ES-I3 (cell line): ENCODE results near the gene CHST14.
"Not testable (repeated sequence)": the region's sequence is repeated elsewhere in the genome, so short reads cannot be mapped to it uniquely, and the experiment has no call there.

Source experiments
- H3K36me3 ChIP-seq: 2 replicates; pipeline ENCODE4 v1.6.1; 2013; ENCODE audit warnings: mild to moderate bottlenecking, low read length, control low read depth, moderate library complexity; ENCODE audit not compliant: insufficient read depth
- H3K4me1 ChIP-seq: 2 replicates; pipeline ENCODE4 v1.6.1; 2013; ENCODE audit warnings: mild to moderate bottlenecking, control low read depth, low read length; ENCODE audit not compliant: insufficient read depth
- H3K9ac ChIP-seq: 2 replicates; pipeline ENCODE4 v1.6.1; 2013; ENCODE audit warnings: low read depth, mild to moderate bottlenecking, low read length, moderate library complexity
- H3K9me3 ChIP-seq: 2 replicates; pipeline ENCODE4 v1.6.1; 2013; ENCODE audit warnings: mild to moderate bottlenecking, low read length, moderate library complexity; ENCODE audit not compliant: control insufficient read depth, insufficient read depth

Gene CHST14

DNA sequence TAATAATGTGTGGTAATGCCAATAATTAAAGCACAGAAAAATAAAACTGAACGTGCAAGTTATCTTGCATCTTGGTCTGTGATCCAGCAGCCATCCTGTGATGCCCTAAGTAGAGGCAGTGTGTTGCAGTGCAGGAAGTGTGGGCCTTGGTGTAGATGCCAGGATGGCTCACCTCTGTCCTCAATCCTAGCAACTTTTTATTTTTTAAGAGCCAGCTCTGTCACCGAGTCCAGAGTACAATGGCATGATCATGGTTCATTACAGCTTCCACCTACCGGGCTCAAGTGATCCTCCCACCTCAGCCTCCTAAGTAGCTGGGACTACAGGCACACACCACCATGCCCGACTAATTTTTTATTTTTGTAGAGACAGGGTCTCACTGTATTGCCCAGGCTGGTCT is 22.4 kb upstream of the CHST14 start:
- Histone ChIP-seq H3K4me1 (peaks cover 58% of the 10 kb centered on the region), H3K9me3 (no peaks in the 10 kb centered on the region), H3K9ac (no peak overlapping the region), H3K36me3 (no peaks in the 10 kb centered on the region)

DNA sequence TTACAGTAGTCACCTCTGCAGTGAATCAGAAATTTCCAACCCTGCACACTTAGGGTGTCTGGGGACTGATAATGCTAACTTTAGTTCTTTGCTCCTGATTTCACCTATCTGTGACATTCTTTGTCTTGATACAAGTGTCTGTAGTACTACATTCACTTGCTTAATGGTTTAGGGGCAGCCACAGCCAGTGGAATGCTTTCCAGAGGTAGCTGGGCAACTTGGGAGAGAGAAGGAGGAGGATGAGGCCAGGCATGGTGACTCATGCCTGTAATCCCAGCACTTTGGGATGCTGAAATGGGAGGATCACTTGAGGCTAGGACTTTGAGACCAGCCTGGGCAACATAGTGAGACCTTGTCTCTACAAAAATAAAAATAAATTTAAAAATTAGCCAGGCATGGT is 21.5 kb upstream of the CHST14 start:
- Histone ChIP-seq H3K36me3 (no peaks in the 10 kb centered on the region), H3K9ac (no peak overlapping the region), H3K9me3 (no peaks in the 10 kb centered on the region), H3K4me1 (peaks cover 49% of the 10 kb centered on the region)

DNA sequence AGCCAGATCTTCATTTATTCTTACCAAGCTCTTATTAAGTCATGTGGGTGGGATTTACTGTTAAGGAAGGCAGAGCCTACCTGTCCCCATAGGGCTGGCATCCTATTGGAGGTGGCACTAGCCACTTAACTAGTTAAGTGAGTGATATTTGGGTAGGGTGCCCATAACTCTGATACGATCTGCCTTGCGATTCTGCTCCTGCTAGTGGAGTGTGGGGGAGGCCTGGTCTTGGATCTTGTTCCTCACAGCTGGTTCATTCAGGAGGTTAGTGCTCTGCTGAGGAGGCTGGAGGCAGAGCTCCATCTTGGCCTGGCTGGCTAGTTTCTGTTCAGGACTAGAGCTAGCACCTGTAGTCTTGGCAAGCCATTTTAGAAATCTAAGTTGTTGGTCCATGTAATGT is 20.7 kb upstream of the CHST14 start:
- Histone ChIP-seq H3K9ac (no peak overlapping the region), H3K36me3 (no peaks in the 10 kb centered on the region), H3K4me1 (peaks cover 48% of the 10 kb centered on the region), H3K9me3 (no peaks in the 10 kb centered on the region)

DNA sequence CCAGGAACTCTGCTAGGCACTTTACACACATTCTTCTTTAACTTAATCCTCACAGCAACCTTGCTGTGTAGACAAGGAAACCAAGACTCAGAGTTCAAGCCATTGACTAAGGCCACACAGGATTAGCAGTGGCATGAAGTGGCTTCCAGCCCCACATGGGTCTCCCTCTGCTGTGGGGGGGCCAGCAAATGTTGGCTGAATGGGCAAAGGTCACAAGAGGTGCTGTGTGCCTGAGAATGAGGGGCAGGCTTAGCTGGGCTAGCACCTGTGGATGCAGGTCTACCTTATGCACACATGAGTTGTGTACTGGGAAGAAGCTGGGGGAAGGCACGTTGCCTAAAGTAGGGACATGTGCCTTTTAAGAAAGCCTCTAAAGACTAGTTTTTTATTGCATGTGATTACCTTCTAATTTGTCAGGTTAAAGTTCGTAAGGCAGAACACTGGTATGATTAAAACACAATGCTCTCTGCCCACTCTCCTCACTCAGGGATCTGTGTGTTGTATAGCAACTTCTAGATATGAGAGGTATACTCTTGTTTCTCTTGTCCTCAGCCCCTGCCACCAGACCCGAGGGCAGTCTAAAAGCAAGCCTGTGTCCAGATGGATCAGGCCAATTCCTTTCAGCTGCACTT is 19.1 kb upstream of the CHST14 start:
- peaks cover 47% of the 10 kb centered on the region for H3K4me1 ChIP-seq
- H3K9ac ChIP-seq, result no peak overlapping the region
- H3K36me3 ChIP-seq, result no peaks in the 10 kb centered on the region
- H3K9me3 ChIP-seq, result no peaks in the 10 kb centered on the region

DNA sequence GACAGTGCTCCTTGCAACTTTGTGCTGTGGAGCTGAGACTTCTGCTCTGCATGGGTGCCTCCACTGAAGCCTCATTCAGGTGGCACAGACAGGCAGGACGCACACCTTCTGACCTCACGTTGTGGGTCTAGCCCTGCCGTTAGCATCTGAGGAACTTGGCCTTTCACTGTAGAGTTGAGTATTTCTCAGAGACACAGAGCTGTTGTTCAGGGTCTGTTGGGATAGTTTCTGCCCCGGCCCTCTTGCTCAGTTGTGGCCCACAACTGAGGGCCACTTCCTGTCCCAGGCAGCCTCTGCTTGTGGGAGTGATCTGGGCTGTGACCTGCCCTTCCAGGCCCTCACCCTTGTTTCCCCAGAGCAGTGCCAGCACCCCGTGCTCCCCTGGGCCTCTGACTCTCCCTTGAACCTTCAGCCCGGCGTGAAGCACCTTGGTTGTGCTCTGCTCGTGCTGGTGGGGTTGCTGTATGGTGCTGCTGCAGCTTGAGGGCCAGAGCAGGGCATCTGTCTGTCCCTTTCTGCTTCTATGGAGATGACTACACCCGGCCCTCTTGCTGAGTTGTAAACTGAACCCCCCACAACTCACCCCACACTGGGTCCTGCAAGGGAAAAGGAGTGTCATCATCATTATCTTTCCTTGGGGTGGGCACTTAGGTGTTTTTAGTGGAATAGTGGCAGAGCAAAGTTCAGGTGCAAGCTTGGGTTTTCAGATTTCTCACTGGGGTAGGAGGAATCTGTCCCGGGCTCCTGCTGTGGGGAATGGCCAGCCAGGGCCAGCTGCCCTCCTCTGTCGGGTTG is 18.3 kb upstream of the CHST14 start:
- H3K36me3 ChIP-seq, result no peaks in the 10 kb centered on the region
- peaks cover 47% of the 10 kb centered on the region for H3K4me1 ChIP-seq
- H3K9me3 ChIP-seq, result no peaks in the 10 kb centered on the region
- no peak overlapping the region for H3K9ac ChIP-seq

DNA sequence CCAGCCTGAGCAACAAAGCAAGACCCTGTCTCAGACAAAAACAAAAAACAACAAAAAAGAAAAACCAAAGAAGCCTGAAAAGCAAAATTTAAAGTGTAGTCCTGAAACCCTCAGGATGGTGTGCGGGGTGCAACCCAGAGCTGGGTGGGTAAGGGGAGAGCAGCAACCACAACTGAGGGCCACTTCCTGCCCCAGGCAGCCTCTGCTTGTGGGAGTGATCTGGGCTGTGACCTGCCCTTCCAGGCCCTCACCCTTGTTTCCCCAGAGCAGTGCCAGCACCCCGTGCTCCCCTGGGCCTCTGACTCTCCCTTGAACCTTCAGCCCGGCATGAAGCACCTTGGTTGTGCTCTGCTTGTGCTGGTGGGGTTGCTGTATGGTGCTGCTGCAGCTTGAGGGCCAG is 16.8 kb upstream of the CHST14 start:
- peaks cover 47% of the 10 kb centered on the region for H3K4me1 ChIP-seq
- H3K36me3 ChIP-seq, H3K9ac ChIP-seq, H3K9me3 ChIP-seq: not testable (repeated sequence)

DNA sequence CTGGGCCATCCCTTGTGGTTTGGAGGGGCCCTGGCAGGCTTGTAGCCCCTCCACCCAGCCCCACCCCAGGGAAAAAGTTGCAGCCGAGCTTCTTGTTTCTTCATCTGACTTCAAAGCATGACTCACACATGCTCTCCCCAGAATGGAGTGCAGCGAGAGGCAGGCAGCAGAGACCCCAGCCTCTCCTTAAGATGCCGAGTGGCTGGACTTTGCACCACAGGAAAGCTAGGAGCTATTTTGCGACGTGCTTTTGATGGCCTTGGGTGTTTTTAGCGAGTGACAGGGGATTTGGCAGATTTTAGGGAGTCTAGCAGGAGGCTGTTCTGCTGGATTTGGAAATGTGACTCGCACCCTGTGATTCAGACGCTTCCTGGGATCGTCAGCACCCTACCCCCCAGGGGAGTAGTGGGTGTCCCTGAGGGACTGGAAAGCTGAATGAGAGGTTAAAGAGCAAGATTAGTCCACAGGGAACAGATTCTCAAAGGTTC is 15.8 kb upstream of the CHST14 start:
- Histone ChIP-seq H3K4me1 (peaks cover 47% of the 10 kb centered on the region), H3K9me3 (no peaks in the 10 kb centered on the region), H3K36me3 (no peaks in the 10 kb centered on the region), H3K9ac (no peak overlapping the region)

DNA sequence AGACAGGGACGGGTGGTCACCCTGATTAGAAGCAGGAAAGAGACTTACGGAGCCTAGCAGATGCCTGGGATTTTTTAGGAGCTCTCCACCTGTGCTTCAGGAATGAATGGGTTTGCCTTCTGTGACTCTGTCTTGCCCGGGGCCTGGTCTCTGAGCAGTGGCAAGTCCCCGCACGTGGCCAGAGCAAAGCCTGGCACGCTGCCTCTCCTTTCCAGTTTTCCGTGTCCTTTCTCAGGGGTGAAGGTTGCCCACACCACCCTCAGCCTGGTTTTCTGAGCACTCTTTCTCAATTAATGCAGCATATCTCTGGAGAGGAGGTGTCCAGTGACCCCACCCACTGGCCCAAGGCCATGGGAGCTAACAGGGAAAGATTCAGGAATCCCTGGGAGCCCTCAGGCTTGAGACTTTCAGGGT is 14.5 kb upstream of the CHST14 start:
- Histone ChIP-seq H3K36me3 (peaks cover 3% of the 10 kb centered on the region; the same call in 1 of the 2 replicates), H3K9me3 (no peaks in the 10 kb centered on the region), H3K9ac (no peak overlapping the region), H3K4me1 (peaks cover 44% of the 10 kb centered on the region)

DNA sequence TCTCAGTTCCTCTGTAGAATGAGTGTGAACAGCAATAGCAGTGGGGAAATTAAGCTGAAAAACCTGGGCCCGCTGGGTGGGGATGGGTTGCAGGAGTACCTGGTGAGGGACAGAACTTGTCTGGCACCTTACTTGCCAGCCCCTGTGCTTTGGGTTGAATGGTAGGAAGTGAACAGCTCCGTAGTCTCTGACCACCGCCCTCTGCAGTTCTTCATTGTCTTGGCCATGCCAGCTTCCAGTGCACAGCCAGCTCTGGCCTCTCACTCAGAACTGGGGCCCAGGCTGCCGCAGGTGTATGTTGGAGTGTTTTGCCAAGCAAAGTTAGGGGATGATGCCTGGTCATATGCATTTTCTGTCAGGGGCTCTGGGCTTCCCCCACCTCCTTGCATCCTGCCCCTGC is 14.0 kb upstream of the CHST14 start:
- H3K9ac ChIP-seq, result no peak overlapping the region
- no peaks in the 10 kb centered on the region for H3K9me3 ChIP-seq
- peaks cover 39% of the 10 kb centered on the region for H3K4me1 ChIP-seq
- H3K36me3 ChIP-seq, result peaks cover 3% of the 10 kb centered on the region; the same call in 1 of the 2 replicates

DNA sequence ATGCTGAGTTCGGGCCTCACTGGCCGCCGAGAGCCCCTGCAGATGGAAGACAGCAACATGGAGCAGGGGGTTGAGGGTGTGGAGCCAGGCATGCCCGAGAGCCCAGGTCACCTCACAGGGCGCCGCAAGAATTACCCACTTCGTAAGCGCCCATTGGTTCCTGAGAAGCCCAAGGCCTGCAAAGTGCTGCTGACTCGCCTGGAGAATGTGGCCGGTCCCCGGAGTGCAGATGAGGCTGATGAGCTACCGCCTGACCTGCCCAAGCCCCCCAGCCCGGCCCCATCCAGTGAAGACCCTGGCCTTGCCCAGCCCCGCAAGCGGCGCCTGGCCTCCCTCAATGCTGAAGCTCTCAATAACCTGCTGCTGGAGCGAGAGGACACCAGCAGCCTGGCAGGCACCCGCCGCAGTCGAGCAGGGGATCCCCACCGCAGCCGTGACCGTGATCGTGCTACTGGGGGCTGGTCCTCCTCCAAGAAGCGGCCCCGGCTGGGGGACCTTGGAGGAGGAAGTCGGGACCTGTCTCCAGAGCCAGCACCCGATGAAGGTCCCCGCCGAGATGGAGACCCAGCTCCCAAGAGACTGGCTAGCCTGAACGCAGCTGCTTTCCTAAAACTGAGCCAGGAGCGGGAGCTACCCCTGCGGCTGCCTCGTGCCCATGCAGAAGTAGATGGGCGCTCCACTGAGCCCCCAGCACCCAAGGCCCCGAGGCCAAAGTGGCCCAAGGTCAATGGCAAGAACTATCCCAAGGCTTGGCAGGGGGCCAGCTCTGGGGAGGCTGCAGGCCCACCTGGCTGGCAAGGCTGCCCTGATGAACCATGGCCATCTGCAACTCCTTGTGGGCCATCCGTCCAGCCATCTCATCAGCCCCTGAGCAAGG is 12.1 kb upstream of the CHST14 start:
- H3K9ac ChIP-seq, result no peak overlapping the region
- H3K36me3 ChIP-seq, result peaks cover 8% of the 10 kb centered on the region
- no peaks in the 10 kb centered on the region for H3K9me3 ChIP-seq
- H3K4me1 ChIP-seq, result peaks cover 25% of the 10 kb centered on the region; the same call in 1 of the 2 replicates

DNA sequence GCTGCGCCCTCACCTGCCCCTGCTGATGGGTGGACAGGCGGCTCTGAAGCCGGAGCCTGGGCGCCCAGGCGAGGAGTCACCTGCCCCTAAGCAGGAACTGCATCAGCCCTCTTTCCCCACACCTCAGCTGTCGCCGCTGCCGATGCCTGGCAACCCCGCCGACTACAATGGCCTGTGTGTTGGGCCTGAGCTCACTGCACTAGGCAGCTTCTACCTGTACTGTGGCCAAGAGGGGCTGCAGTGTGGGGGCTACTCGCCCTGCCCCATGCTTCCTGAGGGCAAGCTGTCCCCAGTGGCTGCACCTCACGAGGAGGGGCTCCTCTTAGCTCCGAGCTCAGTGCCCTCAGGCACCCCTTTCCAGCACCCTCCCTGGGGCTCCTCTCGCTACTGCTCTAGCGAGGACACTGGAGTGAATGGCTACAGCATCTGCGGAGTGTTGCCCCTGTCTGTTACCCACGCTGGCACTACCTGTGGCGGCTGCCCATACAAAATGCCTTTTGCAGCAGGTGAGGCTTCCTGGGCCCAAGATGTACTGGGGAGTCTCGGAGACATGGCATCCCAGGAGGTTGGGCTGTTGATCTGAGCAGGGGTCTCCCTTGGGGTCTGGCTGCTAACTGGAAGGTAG is 11.3 kb upstream of the CHST14 start:
- H3K4me1 ChIP-seq, result peaks cover 22% of the 10 kb centered on the region; the same call in 1 of the 2 replicates
- H3K9ac ChIP-seq, result no peak overlapping the region
- no peaks in the 10 kb centered on the region for H3K9me3 ChIP-seq
- peaks cover 9% of the 10 kb centered on the region for H3K36me3 ChIP-seq

DNA sequence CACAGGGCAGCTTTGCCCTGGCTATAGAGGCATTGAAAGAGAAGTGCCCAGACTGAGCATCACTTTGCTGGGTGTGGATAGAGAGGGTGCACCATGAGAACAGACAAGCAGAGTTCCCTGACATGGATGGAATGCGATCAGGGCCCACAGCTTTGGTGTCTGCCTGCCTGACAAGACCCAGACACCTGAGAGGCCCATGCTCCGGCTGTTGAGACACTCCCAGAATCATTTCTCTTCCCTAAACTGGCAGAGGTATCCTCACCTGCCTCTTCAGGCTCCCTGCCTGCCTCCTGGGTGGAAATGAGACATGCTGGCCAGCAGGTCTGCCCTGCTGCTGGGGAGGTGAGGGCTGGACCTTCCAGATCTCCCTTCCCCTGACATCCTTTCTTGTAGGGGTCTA is 10.4 kb upstream of the CHST14 start:
- peaks cover 14% of the 10 kb centered on the region; the same call in 1 of the 2 replicates for H3K4me1 ChIP-seq
- no peak overlapping the region for H3K9ac ChIP-seq
- H3K9me3 ChIP-seq, result no peaks in the 10 kb centered on the region
- H3K36me3 ChIP-seq, result peaks cover 14% of the 10 kb centered on the region

DNA sequence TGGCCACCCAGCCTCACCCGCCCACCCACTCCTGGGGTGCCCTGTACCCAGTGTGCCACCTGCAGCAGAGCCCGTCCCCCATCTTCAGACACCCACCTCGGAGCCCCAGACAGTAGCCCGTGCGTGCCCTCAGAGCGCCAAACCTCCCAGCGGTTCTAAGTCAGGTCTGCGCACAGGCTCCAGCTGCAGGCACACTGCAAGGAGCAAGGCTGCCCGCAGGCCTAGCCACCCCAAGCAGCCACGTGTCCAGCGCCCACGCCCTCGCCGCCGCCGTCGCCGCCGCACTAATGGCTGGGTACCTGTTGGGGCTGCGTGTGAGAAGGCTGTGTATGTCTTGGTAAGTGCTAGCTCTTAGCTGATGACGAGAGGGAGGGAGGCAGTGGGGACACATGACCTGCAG is 8.8 kb upstream of the CHST14 start:
- Histone ChIP-seq H3K9ac (no peak overlapping the region), H3K36me3 (peaks cover 16% of the 10 kb centered on the region), H3K9me3 (no peaks in the 10 kb centered on the region), H3K4me1 (no peaks in the 10 kb centered on the region)

DNA sequence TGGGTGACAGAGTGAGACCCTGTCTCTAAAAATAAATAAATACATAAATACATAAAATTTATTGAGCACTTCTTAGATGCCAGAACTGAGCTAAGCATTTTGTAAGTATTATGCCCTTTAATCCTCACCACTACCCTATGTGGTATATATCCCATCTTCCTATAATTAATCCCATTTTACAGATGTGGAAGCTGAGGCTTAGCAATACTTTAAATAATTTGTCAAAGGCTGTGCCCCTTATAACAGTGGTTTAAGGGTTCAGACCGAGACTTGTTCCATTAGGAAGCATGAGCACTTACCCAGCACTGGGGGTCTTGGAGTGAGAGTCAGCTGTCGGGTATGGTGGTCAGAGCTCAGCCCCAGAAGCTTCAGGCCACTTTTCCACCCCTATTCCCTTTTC is 7.5 kb upstream of the CHST14 start:
- no peak overlapping the region for H3K9ac ChIP-seq
- H3K9me3 ChIP-seq, result no peaks in the 10 kb centered on the region
- peaks cover 16% of the 10 kb centered on the region for H3K36me3 ChIP-seq
- no peaks in the 10 kb centered on the region for H3K4me1 ChIP-seq
